Measurements from ENCODE around the gene FAM193A. TPM values are rescaled to one million over a fixed set of nuclear protein-coding genes. Genes with fewer than 3 reads are reported as not detected.
A peak's percentile ranks its signal among the peaks of the same experiment; 100 is the strongest.

FAM193A gene
- total and polyA plus RNA-seq, 2 donors (not counting 1 experiment from before 2014, with no cell fraction given), result 16.0 to 62.7 TPM

DNA sequence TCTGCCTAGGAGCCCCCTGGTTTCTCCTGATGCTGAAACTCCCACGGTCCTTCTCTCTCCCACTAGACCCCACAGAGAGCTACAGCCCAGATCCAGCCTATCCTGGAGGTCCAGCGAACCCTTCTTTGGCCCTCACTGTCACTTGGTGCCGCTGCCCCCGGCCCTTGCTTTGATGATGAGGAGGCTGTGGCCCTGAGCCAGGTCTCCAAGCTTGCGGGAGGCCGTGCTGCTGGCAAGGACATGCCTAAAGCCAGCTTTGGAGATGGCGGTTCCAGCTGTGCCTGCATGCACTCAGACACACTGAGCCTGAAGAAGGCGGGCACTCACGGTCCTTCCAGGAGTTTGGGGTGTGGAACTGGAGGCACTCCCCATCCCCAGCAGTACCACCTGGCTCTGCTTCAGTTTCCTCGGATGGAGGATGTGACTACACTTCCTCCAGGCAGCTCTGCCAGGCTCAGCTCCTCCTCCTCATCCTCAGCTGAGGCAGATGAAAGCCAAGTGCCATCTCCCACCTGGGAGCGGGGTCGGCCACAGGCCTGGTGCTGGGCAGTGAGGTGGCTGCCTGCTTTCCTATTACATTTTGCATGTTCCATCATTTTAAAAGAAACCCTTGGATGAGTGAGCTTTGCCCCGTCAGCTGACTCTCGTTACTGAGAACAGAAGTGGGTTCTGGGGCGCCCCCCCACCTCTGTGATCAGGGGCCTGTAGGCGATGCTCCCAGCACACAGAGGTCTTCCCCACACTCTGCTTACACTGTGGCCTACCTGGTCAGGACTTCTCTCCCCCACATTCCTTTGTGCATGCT, 210.6 kb downstream of the FAM193A start:
- H3K27ac Mint-ChIP-seq, result peak overlapping the region; percentile 93
- Histone ChIP-seq H3K79me2 (ENCODE audit: control insufficient read depth, insufficient read depth, low read length) (peaks cover 58% of the 10 kb centered on the region), H3K27ac (ENCODE audit: low read length in 2 of 2) (peak overlapping the region; percentile 93 to 95), H3K4me1 (ENCODE audit: control insufficient read depth in 2 of 2, insufficient read depth in 2 of 2, low read length in 2 of 2) (peaks cover 30 to 44% of the 10 kb centered on the region in 2 donors), H3K27me3 (replicated peaks in 1 of 4; ENCODE audit: control extremely low read depth in 1 of 4, control insufficient read depth in 3 of 4, insufficient read depth in 4 of 4, low read length in 3 of 4) (no peaks in the 10 kb centered on the region), H3K36me3 (replicated peaks in 1 of 2; ENCODE audit: control extremely low read depth in 1 of 2, control insufficient read depth in 1 of 2, extremely low read depth in 1 of 2, insufficient read depth in 2 of 2, low read length in 1 of 2) (peaks cover 4 to 52% of the 10 kb centered on the region in 2 experiments), H2AFZ (ENCODE audit: insufficient read depth, low read depth, low read length, poor library complexity, severe bottlenecking) (no peak overlapping the region), H4K20me1 (ENCODE audit: control insufficient read depth, insufficient read depth, low read length, poor library complexity, severe bottlenecking) (peaks cover 46% of the 10 kb centered on the region), H3K9ac (ENCODE audit: low read length) (no peak overlapping the region), H3K4me2 (replicated peaks; ENCODE audit: low read depth, low read length, poor library complexity, severe bottlenecking) (peak overlapping the region; percentile 63), H3K9me3 (ENCODE audit: control extremely low read depth in 1 of 3, control insufficient read depth in 2 of 3, insufficient read depth in 1 of 3, low read length in 2 of 3) (no peaks in the 10 kb centered on the region), H3K4me3 (ENCODE audit: control extremely low read depth in 1 of 5, extremely low read depth in 1 of 5, insufficient read depth in 1 of 5, low read depth in 2 of 5, low read length in 4 of 5) (peak overlapping the region in 1 of 5 experiments; percentile 17)
- whole genome bisulfite sequencing (ENCODE audit: insufficient coverage), result 72% methylated on average over 15 of the region's 16 CpGs
- POLR2A ChIA-PET, result interaction anchor here (0.7 to 2.3 kb wide), 9 partner anchors 9 to 434 kb away, joined by 3 to 8 read pairs (median 3); partner anchors contain the start of gene TNIP2
- TF ChIP-seq, protein P1, sequence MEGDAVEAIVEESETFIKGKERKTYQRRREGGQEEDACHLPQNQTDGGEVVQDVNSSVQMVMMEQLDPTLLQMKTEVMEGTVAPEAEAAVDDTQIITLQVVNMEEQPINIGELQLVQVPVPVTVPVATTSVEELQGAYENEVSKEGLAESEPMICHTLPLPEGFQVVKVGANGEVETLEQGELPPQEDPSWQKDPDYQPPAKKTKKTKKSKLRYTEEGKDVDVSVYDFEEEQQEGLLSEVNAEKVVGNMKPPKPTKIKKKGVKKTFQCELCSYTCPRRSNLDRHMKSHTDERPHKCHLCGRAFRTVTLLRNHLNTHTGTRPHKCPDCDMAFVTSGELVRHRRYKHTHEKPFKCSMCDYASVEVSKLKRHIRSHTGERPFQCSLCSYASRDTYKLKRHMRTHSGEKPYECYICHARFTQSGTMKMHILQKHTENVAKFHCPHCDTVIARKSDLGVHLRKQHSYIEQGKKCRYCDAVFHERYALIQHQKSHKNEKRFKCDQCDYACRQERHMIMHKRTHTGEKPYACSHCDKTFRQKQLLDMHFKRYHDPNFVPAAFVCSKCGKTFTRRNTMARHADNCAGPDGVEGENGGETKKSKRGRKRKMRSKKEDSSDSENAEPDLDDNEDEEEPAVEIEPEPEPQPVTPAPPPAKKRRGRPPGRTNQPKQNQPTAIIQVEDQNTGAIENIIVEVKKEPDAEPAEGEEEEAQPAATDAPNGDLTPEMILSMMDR (IDR thresholded peaks at IDR 0.05), result no peak
- TF ChIP-seq EZH2 (IDR thresholded peaks at IDR 0.05; ENCODE audit: borderline replicate concordance, insufficient read depth, low read depth, low read length, poor library complexity, severe bottlenecking), result no peak
- peak overlapping the region; percentile 70 for H3K4me3 Mint-ChIP-seq
- H3K27me3 Mint-ChIP-seq, result no peaks in the 10 kb centered on the region
- no peaks in the 10 kb centered on the region for H3K9me3 Mint-ChIP-seq (ENCODE audit: insufficient read depth)
- ATAC-seq (ENCODE audit: low read depth) (no peak), DNase-seq (no peak)
- intact Hi-C loops (cut with micrococcal nuclease), result loop anchor here (1.0 to 10.0 kb wide), 7 partner anchors 9 to 298 kb away; partner anchors contain the start of genes FAM193A, RNF4 and TNIP2
- CTCF ChIA-PET, result interaction anchor here (1.2 to 2.7 kb wide), 7 partner anchors 9 to 231 kb away, joined by 3 to 9 read pairs (median 4); no protein-coding TSS in a partner anchor
- H3K4me1 Mint-ChIP-seq, result peaks cover 46% of the 10 kb centered on the region

Data from B cell (primary cell).